ENCODE measurements around the gene TEAD4. TPM values are rescaled to one million over a fixed set of nuclear protein-coding genes. Genes with fewer than 3 reads are reported as not detected.

TEAD4 gene
- total and polyA plus RNA-seq, 2 donors (not counting 1 experiment from before 2014, with no cell fraction given): 6.3 to 14.3 TPM

DNA sequence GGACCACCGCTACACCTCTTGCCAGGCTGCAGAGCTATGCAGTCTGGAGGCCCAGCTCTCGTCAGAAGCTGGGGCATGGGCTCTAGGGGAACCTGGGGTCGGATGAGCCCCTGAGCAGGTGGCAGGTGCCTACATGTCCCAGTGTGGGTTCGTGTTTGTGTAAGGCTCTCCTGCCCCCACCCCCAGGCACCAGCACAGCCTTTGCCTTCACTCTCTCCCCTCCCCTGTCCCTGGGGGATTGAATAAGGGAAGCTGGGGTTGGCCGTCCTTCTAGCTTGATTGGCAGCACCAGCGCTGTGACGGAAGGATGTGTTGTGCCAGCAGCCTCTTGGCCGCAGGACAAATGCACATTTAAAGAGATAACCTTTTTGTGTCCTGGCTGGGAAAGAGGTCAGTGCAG, 83.2 kb downstream of the TEAD4 start:
- no peaks in the 10 kb centered on the region for H3K27me3 ChIP-seq (ENCODE audit: control insufficient read depth, insufficient read depth, low read length)
- H3K4me1 ChIP-seq (ENCODE audit: control insufficient read depth, extremely low read depth, insufficient read depth, low read length): no peaks in the 10 kb centered on the region
- no peaks in the 10 kb centered on the region for H3K9me3 ChIP-seq (ENCODE audit: control insufficient read depth, insufficient read depth, low read depth, low read length)
- no peak overlapping the region for H3K9ac ChIP-seq (ENCODE audit: insufficient read depth, low read length)
- TF ChIP-seq EZH2 (IDR thresholded peaks at IDR 0.05; ENCODE audit: low read length, missing control alignments): no peak
- TF ChIP-seq, protein P1, sequence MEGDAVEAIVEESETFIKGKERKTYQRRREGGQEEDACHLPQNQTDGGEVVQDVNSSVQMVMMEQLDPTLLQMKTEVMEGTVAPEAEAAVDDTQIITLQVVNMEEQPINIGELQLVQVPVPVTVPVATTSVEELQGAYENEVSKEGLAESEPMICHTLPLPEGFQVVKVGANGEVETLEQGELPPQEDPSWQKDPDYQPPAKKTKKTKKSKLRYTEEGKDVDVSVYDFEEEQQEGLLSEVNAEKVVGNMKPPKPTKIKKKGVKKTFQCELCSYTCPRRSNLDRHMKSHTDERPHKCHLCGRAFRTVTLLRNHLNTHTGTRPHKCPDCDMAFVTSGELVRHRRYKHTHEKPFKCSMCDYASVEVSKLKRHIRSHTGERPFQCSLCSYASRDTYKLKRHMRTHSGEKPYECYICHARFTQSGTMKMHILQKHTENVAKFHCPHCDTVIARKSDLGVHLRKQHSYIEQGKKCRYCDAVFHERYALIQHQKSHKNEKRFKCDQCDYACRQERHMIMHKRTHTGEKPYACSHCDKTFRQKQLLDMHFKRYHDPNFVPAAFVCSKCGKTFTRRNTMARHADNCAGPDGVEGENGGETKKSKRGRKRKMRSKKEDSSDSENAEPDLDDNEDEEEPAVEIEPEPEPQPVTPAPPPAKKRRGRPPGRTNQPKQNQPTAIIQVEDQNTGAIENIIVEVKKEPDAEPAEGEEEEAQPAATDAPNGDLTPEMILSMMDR (conservative IDR thresholded peaks at IDR 0.05 in 1 of 2, IDR thresholded peaks at IDR 0.05 in 1 of 2; ENCODE audit: low read depth in 1 of 2, low read length in 2 of 2): no peak
- H3K27ac ChIP-seq (ENCODE audit: insufficient read depth, low read length): no peak overlapping the region
- H3K4me2 ChIP-seq (ENCODE audit: extremely low read depth, insufficient read depth, low read length): no peak overlapping the region
- no peaks in the 10 kb centered on the region for H4K20me1 ChIP-seq (ENCODE audit: control insufficient read depth, extremely low read depth, insufficient read depth, low read length)
- no peaks in the 10 kb centered on the region for H3K79me2 ChIP-seq (ENCODE audit: control insufficient read depth, insufficient read depth, low read length)
- no peak overlapping the region for H2AFZ ChIP-seq (ENCODE audit: low read length)
- H3K36me3 ChIP-seq (ENCODE audit: control insufficient read depth, insufficient read depth, low read length): peaks cover 5% of the 10 kb centered on the region
- no peak overlapping the region for H3K4me3 ChIP-seq (replicated peaks in 1 of 4; ENCODE audit: control extremely low read depth in 1 of 4, insufficient read depth in 1 of 4, low read depth in 3 of 4, low read length in 4 of 4)
- no peak for DNase-seq (ENCODE audit: low read depth in 2 of 2)

DNA sequence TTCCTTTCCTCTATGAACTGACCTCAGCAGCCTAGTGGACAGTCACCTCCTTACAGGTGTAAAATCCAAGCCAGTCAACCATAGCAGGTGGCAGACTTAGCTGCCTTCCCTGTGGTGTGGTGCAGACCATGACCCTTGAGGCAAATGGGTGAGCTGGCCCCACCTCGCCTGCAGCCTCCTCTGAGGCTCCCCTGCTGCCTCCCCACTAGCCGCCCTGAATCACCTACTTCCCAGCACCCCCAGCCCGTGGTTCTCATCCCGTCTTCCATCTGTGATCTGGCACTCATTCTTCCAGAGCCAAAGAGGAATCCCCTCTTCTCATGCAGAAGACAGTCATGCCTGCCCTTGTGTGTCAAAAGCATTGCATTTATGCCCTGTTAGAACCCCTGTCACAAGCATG, 83.6 kb downstream of the TEAD4 start:
- Histone ChIP-seq H3K9ac (ENCODE audit: insufficient read depth, low read length) (no peak overlapping the region), H3K4me2 (ENCODE audit: extremely low read depth, insufficient read depth, low read length) (no peak overlapping the region), H3K79me2 (ENCODE audit: control insufficient read depth, insufficient read depth, low read length) (no peaks in the 10 kb centered on the region), H3K4me1 (ENCODE audit: control insufficient read depth, extremely low read depth, insufficient read depth, low read length) (no peaks in the 10 kb centered on the region), H3K9me3 (ENCODE audit: control insufficient read depth, insufficient read depth, low read depth, low read length) (no peaks in the 10 kb centered on the region), H3K27ac (ENCODE audit: insufficient read depth, low read length) (no peak overlapping the region), H3K27me3 (ENCODE audit: control insufficient read depth, insufficient read depth, low read length) (no peaks in the 10 kb centered on the region), H3K4me3 (replicated peaks in 1 of 4; ENCODE audit: control extremely low read depth in 1 of 4, insufficient read depth in 1 of 4, low read depth in 3 of 4, low read length in 4 of 4) (no peak overlapping the region), H4K20me1 (ENCODE audit: control insufficient read depth, extremely low read depth, insufficient read depth, low read length) (no peaks in the 10 kb centered on the region), H2AFZ (ENCODE audit: low read length) (no peak overlapping the region), H3K36me3 (ENCODE audit: control insufficient read depth, insufficient read depth, low read length) (peaks cover 5% of the 10 kb centered on the region)
- no peak for TF ChIP-seq EZH2 (IDR thresholded peaks at IDR 0.05; ENCODE audit: low read length, missing control alignments)
- TF ChIP-seq, protein P1 (conservative IDR thresholded peaks at IDR 0.05 in 1 of 2, IDR thresholded peaks at IDR 0.05 in 1 of 2; ENCODE audit: low read depth in 1 of 2, low read length in 2 of 2): no peak
- DNase-seq (ENCODE audit: low read depth in 2 of 2): no peak

DNA sequence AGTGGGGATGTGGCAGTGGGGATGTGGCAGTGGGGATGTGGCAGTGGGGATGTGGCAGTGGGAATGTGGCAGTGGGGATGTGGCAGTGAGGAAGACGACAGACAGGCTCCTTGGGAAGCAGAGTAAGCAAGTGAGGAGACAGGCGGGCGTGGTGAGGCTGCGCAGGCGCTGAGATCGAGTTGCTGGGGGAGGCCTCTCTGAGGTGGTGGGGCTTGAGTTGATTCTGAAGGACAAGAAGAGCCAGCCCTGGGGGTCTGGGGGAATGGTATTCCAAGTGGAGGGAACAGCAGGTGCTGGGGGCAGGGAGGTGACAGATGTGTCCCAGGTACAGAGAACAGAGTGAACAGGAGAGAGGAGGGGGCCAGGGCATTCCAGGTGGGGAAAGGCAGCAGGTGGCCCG, 84.2 kb downstream of the TEAD4 start:
- TF ChIP-seq, protein P1 (conservative IDR thresholded peaks at IDR 0.05 in 1 of 2, IDR thresholded peaks at IDR 0.05 in 1 of 2; ENCODE audit: low read depth in 1 of 2, low read length in 2 of 2): no peak
- no peak for TF ChIP-seq EZH2 (IDR thresholded peaks at IDR 0.05; ENCODE audit: low read length, missing control alignments)
- H2AFZ ChIP-seq (ENCODE audit: low read length): no peak overlapping the region
- peaks cover 5% of the 10 kb centered on the region for H3K36me3 ChIP-seq (ENCODE audit: control insufficient read depth, insufficient read depth, low read length)
- H3K79me2 ChIP-seq (ENCODE audit: control insufficient read depth, insufficient read depth, low read length): no peaks in the 10 kb centered on the region
- no peak overlapping the region for H3K9ac ChIP-seq (ENCODE audit: insufficient read depth, low read length)
- DNase-seq (ENCODE audit: low read depth in 2 of 2): no peak
- no peak overlapping the region for H3K4me2 ChIP-seq (ENCODE audit: extremely low read depth, insufficient read depth, low read length)
- H3K4me1 ChIP-seq (ENCODE audit: control insufficient read depth, extremely low read depth, insufficient read depth, low read length): no peaks in the 10 kb centered on the region
- no peaks in the 10 kb centered on the region for H3K27me3 ChIP-seq (ENCODE audit: control insufficient read depth, insufficient read depth, low read length)
- no peak overlapping the region for H3K4me3 ChIP-seq (replicated peaks in 1 of 4; ENCODE audit: control extremely low read depth in 1 of 4, insufficient read depth in 1 of 4, low read depth in 3 of 4, low read length in 4 of 4)
- H3K27ac ChIP-seq (ENCODE audit: insufficient read depth, low read length): no peak overlapping the region
- H4K20me1 ChIP-seq (ENCODE audit: control insufficient read depth, extremely low read depth, insufficient read depth, low read length): no peaks in the 10 kb centered on the region
- H3K9me3 ChIP-seq (ENCODE audit: control insufficient read depth, insufficient read depth, low read depth, low read length): no peaks in the 10 kb centered on the region
